ENCODE measurements around the gene ADAM12. TPM values are rescaled to one million over a fixed set of nuclear protein-coding genes. Genes with fewer than 3 reads are reported as not detected.
A peak's percentile ranks its signal among the peaks of the same experiment; 100 is the strongest.

The ADAM12 gene
- polyA plus RNA-seq, 1 of the 3 experiments (the other 2 are of a cell fraction): 25.0 TPM

GRCh38 chr10:126398383-126398743 is 10.1 kb upstream of the ADAM12 start:
- H3K4me1 ChIP-seq (ENCODE audit: control insufficient read depth in 1 of 2, insufficient read depth in 2 of 2, low read depth in 1 of 2, low read length in 1 of 2): peaks cover 16 to 36% of the 10 kb centered on the region in 2 experiments
- TF ChIP-seq FOXM1 (IDR thresholded peaks at IDR 0.05; ENCODE audit: low read depth) (no peak), RCOR1 (IDR thresholded peaks at IDR 0.05; ENCODE audit: low read length) (no peak), CHD2 (IDR thresholded peaks at IDR 0.05; ENCODE audit: low read length, partially characterized antibody) (no peak), ZBTB33 (IDR thresholded peaks at IDR 0.05; ENCODE audit: borderline replicate concordance, low read depth) (no peak), MEF2A (IDR thresholded peaks at IDR 0.05; ENCODE audit: borderline replicate concordance, low read depth) (no peak), MAX (IDR thresholded peaks at IDR 0.05; ENCODE audit: low read depth) (no peak), IRF3 (IDR thresholded peaks at IDR 0.05; ENCODE audit: low read depth, low read length) (no peak), MXI1 (IDR thresholded peaks at IDR 0.05; ENCODE audit: low read depth, low read length) (no peak), NFIC (IDR thresholded peaks at IDR 0.05; ENCODE audit: borderline replicate concordance) (no peak), RXRA (IDR thresholded peaks at IDR 0.05; ENCODE audit: borderline replicate concordance, low read depth) (no peak), TCF12 (IDR thresholded peaks at IDR 0.05) (no peak), RFX5 (IDR thresholded peaks at IDR 0.05; ENCODE audit: low read length) (no peak), JUND (IDR thresholded peaks at IDR 0.05) (no peak), NRF1 (IDR thresholded peaks at IDR 0.05; ENCODE audit: low read depth, low read length) (no peak), GATA2 (CRISPR knock-in tag; IDR thresholded peaks at IDR 0.05) (no peak), POLR2AphosphoS5 (IDR thresholded peaks at IDR 0.05; ENCODE audit: low read depth, low read length) (no peak), SIN3A (IDR thresholded peaks at IDR 0.05; ENCODE audit: borderline replicate concordance, low read depth, low read length) (no peak), CTCF (IDR thresholded peaks at IDR 0.05) (no peak), EP300 (IDR thresholded peaks at IDR 0.05; ENCODE audit: borderline replicate concordance in 1 of 2, low read depth in 1 of 2, low read length in 1 of 2) (no peak), USF1 (IDR thresholded peaks at IDR 0.05; ENCODE audit: borderline replicate concordance, low read depth) (no peak)
- no peaks in the 10 kb centered on the region for H4K20me1 ChIP-seq (ENCODE audit: insufficient read depth)
- peak overlapping the region; percentile 68 for H3K9ac ChIP-seq
- CTCF ChIA-PET: interaction anchor here (0.9 to 1.6 kb wide), 3 partner anchors 20 to 105 kb away, joined by 3 to 5 read pairs (median 4); no protein-coding TSS in a partner anchor
- POLR2A ChIA-PET: no interaction called here
- H2AFZ ChIP-seq (ENCODE audit: low read depth): no peak overlapping the region; the same call in 1 of the 2 replicates
- peak overlapping the region; percentile 77 for H3K4me2 ChIP-seq
- H3K36me3 ChIP-seq (replicated peaks in 1 of 2; ENCODE audit: control insufficient read depth in 1 of 2, insufficient read depth in 2 of 2, low read length in 1 of 2): no peaks in the 10 kb centered on the region
- H3F3A ChIP-seq (replicated peaks; ENCODE audit: insufficient read depth): peaks cover 17% of the 10 kb centered on the region
- H3K9me3 ChIP-seq: no peaks in the 10 kb centered on the region
- H3K4me3 ChIP-seq (ENCODE audit: low read depth in 2 of 2, low read length in 1 of 2): peak overlapping the region in 1 of 2 experiments; percentile 51; a peak in 2 of 4 replicates
- H3K27me3 ChIP-seq (ENCODE audit: insufficient read depth): no peaks in the 10 kb centered on the region
- no peaks in the 10 kb centered on the region for H3K79me2 ChIP-seq (ENCODE audit: insufficient read depth)
- H3K27ac ChIP-seq (ENCODE audit: low read depth in 2 of 2, low read length in 1 of 2): peak overlapping the region; percentile 96 to 98
- H3K9me2 ChIP-seq: no peaks in the 10 kb centered on the region
- WGBS (ENCODE audit: low lambda C conversion rate): 20% methylated on average over 3 of the region's 3 CpGs
- DNase-seq: no peak

All from SK-N-SH (cell line).